ENCODE data around the gene CTNS.

CTNS gene

DNA sequence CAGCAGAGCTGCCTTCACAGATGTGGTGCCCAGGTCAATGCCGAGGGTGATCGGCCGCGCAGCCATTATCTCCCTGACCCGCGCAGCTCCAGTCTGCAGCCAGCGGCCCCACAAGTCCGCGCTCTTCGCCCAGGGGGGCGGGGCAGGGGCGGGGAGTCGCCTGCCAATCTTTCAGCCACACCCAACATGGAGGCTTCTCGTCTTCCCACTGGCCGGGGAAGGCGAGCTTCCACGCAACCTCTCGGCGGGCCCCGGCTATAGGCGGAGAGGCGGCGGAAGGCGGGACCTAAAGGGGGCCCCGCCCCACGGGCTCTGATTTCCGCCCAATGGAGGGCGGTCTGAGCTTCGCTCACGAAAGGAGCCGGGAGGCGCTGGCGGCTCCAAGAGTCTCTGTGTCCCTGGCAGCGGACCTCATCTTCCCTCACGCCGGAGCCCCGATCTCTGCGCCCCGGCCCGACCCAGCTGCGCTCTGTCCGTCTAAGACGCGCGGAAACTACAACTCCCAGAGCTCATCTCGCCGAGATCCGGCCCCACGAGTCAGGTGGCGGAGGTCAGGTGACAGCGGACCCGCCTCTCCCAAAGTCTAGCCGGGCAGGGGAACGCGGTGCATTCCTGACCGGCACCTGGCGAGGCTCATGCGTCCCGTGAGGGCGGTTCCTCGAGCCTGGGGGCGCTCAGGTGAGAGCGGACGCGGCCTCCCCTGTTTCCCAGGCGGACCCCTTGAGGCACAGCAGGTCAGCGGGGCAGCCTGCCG is at the start of gene CTNS, which contains the start of gene SHPK:
Gene CTNS, plus strand, starts transcription at position 607 of the 754 bp plus-strand sequence. CDS start 3,447 bp downstream, outside the sequence.
Gene SHPK, minus strand, starts transcription at position 97 of the 754 bp plus-strand sequence. Its CDS starts 31 bp downstream, at position 66.
- DNase-seq, result peak; percentile 98

DNA sequence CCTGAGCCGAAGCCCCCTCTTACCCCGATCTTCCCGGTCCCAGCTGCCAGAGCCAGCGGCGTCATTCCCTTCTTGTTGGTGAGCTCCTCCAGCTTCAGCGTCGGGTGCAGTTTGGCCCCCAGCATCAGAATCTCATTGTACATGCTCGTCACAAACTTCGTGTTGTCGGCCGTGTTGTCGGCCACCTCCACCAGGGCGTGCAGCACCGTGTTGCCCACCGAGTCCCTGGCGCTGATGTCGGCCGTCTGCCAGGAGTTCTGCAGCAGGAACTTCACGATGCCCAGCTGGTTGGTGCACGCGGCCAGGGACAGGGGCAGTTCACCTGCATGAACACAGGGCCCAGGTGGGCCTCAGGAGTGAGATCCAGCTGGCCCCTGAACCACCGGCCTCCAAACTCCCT is 46.8 kb upstream of the CTNS start:
- DNase-seq, result no peak

DNA sequence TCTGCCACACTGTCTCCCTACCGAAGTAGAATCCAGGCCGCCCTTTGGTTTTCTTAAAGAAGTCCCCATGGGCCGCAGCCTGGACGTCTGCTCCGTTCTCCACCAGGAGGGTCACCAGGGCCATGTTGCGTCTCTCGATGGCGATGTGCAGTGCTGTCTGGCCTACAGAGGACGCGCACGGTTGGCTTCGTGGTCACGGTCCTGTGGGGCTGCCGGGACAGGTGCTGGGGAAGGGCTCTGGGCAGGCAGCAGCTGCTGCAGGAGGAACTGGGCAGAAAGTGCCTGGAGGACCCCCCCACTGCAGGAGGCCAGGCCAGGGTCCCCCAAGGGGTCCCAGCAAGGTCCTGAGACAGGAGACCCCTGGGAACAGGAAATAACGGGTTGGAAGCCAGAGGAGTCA is 46.3 kb upstream of the CTNS start:
- peak; percentile 28 for DNase-seq

DNA sequence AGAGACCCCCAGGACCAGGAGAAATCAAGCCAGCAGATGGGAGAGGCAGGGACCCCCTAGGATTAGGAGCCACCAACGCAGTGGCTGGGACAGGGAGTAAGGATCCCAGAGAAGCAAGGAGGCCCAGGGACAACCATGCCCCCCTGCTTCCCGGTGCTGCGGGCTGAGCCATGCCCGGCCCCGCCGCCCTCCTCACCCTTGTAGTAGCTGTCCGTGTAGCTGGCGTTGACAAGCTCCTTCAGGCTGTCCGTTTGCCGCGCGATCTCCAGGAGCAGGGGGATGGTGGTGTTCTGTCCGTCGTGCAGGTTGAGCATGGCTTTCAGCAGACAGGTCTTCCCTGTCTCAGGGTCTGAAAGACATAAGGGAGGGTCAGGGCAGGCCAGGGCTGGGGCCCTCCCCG is 45.8 kb upstream of the CTNS start:
- DNase-seq, result no peak

DNA sequence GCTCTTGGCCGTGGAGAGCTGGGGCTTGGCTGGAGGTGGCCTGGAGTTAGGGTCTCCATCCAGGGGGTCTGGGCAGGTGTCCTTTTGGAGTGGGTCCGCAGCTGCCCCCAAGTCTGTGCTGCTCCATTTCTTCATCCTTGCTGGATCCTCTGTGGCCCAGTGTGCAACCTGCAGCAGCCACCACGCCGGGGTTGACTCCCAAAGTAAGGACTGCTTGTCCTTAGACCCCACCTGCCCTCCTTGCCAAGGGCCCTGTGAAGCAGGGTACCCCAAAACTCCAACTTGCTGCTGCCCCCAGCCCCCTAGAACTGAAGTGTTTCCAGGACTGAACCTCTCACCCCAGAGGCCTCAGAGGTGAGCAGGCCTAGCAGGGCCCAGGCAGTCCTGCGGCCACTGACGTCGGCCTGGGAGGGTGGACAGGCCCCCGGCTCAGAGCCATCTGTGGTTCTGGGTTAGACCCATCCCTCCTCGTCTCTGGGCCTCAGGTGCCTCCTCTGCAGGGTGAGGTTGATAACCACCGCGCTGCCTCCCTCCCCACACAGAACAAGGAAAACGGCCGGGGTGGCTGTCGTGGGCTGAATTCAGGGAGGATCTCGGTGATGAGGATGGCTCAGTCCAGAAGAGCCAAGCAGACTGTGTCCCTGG is 44.2 kb upstream of the CTNS start:
- peak; percentile 17 for DNase-seq

DNA sequence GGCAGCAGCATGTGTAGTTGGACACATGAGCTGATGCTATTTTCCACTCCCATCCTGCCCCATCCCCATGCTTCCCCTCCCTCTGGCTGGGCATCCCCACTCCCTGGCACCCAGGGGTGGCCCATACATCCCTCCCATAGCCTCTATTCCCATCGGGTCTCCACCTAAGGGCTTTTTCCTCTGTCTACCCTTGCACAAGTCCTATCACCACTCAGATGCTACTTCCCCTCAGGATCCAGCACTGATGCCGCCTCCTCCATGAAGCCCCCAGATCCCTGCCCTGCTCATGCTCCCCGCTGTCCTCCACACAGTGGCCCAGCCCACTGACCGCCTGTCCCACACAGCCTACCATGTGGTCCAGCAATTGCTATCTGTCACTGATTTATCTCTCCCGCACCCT is 43.2 kb upstream of the CTNS start:
- no peak for DNase-seq

DNA sequence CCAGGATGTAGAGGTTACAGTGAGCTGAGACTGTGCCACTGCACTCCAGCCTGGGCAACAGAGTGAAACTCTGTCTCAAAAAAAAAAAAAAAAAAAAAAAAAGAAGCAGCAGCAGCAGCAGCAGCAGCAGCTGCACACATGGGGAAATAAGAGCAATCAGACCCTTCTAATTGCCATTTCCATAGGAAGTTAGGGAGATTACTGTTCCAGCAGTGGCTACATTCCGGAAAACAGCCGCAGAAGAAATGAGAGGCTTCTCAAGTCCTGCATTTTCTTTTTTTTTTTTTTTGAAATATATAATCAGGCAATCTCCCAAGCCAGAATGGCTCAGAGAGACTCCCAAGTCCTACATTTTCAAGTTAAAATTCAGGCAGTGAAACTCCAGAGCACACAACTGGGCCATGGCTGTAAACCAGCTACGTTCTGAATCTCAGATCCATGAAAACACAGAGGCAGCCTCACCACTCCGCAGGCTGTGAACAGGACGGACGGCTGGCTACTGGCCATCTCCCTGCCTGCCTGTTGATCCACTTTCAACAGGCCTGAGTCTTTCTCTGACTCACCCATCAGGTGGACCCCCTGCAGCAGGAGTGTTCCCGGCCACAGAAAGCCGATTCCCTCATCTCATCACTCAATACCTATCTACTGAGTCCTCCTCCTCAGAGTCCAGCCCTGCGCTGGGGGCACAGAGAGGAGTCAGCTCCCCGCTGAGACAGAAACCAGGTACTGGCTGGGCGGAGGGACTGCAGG is 42.3 kb upstream of the CTNS start:
- peak; percentile 56 for DNase-seq

DNA sequence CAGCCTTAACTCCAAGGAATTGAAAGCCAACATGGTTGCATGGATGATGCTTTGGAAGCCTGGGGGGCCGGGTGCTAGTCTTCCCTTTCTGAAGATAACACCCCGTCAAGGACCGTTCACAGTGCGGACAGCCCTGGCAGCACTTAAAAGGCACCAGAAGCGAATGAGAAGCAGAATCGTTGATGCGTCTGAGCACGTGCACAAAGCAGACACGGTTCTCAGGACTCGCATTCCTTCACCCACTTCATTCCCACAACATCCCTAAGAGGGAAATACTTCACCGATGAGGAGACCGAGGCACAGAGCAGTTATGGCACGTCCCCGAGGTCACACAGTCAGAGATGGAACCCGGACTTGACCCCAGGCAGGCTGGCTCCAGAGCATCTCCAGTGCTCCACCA is 41.6 kb upstream of the CTNS start:
- DNase-seq, result no peak

DNA sequence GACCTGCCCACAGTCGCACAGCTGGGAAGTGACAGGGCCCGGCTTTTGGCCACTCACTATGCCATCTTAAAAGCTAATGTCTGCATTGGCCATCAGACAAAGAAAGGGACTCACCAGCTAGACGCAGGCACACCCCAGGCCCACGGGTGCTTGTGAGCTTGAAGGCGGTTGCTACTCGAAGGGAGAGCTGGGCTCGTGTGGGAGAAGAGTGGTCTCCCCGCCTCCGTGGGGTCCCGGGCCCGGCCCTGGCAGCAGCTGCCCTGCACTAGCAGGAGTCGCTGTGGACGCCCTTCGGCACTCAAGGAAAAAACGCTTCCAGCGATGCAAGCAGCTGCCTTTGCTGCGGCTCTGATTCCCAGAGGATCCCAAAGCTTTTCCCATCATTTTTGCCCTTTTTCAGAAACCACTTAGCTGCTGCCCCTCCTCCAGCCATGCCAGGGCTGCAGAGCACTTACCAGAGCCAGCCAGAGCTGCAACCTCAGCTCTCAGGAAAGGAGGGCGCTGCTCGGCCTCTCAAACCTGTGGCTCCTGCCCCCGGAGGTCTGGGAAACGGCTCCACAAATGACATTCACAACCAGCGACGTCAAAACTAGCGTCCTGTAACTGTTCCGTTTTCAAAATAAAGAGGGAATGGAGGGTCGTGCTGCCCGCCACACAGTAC is 39.6 kb upstream of the CTNS start:
- peak; percentile 21 for DNase-seq

DNA sequence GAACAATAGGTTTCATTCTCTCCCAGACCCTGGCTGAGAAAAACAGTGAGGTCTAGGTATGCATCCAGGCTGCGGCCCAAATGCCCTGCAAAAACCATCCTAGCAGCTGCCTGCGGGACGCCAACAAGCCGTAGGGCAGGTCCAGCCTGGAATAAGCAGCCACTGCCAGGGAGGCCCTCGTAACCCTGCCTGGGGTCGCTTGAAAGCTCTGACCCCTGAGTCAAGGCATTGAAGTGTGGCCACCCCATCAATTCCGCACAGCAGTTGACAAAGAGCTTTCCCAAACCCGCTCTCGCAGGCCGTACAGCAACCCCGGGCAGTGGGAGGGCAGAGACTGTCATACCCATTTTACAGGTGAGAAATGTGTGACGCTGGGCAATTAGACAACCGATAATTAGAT is 38.5 kb upstream of the CTNS start:
- no peak for DNase-seq

DNA sequence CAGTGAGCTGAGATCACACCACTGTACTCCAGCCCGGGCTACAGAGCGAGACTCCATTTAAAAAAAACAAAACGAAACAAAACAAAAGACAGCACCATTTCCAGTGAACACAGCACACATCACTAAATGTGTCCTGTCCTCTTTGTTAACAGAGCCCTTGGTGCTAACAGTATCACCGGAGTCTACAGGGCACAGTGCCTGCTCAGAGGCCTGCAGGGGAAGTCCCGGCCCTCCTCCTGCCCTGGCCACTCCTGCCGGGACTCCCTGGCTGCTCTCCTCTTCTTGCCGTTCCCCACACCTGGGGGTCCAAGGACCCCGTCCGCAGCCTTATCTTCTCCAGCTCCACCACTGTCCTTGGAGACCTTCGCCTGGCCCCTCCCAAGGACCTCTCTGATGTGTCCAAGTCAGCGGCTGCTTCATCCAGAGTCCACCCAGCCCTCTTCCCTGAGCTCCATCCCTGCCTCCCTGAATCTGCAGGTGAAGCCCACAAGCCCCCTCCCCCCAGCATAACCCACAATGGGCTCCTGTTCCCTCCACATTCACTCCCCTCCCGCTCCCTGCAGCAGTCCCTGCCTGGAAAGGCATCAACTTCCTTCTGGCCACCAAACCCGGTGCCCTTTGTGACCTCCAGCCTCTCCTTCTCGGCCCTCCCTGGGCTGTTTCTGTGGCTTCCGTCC is 35.9 kb upstream of the CTNS start:
- DNase-seq, result no peak

DNA sequence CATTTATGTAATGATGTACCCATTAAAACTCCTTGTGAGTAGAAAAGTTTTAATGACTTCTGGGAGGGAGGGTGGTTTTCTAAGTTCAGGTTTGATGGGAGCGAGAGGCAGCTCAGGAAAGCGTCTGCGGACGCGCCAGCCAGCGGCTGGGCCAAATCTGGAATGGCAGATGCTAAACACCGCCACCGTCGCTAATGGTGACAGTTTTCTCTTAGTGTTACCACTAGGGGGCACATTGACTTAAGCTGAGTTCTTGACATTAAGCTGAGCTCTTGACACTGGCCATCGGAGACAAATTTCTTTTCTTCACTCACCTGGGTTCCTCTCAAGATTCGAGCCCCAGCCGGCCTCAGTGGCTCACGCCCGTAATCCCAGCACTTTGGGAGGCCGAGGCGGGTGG is 34.1 kb upstream of the CTNS start:
- peak; percentile 16 for DNase-seq

DNA sequence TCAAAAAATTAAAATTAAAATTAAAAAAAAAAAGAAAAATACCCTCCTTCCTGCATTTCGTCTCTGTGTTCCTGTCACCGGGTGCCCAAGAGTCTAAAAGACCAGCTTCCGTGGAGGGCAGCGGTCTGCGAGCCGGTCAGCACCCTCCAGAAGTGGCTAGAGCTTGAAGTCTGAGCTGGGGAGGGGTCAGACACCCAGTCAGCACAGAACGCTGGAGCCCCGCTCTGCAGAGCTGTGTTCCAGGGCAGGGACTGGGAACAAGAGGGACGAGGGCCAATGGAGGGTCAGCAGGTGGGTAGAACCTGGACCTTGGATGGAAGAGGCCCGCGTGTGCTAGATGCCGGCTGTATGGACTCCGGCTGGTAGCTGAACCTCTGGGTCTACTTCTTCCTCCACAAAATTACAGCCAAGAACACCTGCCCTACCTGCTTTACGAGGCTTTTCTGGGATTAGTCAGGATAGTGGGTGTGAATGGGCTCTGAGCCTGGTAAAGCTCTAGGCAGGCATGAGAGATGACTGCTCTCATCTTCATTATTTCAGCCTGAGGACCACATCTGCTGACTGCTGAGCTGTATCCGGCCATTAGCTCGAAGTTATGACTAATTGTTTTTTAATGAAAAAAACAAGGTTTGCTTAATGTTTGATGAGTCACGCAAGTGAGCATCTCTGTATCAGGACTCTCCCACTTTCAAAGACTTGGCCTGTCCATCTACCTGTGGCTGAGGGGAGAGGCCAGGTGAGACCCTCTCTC is 33.3 kb upstream of the CTNS start:
- DNase-seq, result no peak

DNA sequence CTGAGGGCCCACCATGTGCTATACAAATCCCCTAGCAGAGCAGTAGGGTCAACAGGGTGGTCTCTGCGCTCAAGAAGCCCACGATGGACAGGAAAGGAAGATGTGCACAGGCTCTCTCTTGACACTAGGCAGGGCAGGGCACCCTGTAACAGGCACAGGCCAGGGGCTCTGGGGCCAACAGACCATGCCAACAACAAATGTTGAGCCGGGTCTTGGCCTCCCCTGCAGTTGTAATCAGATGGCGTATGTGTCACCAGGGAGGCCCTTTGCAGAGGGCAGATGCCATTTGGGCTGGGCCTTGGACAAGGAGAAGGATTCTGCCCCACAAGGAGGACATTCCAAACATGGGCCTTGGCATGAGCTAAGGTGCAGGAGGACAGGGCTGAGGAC is 32.7 kb upstream of the CTNS start:
- no peak for DNase-seq

DNA sequence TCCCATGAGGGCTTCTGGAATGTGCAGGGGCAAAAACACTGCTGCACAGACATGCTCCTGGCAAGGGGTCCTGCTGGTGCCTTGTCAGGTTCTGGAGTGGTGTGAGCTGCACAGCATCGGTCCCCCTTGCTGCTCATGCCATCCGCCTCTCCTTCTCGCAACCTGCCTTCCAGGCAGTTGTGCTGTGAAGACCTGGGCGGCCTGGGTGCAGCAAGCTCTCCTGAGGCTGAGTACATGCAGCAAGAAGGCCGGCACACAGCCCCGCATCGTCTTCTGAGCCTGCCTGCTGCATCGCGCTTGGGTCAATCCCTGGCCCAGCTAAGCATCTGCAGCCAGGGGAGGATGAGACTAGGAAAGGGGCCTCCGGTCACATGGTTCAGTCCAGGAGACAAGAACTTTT is 26.9 kb upstream of the CTNS start:
- no peak for DNase-seq

DNA sequence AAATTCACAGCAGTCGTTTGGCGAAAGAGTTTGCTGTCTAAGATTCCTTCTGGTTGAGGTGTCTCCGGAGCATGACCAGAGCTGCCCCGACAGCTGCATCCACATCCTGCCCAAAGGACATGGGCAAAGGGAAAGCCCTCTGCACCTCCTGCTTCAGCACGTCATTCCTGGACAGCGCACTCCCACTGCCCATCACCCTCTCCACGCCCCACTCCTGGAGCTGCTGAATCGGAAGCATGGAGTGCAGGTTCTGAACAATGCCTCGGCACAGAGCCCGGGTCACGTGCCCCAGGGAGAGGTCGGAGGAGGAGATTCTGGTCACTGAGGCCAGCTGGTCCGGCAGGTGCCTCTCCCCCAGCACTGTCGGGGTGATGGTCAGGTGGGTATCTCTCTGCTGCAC is 26.0 kb upstream of the CTNS start:
- DNase-seq, result no peak

DNA sequence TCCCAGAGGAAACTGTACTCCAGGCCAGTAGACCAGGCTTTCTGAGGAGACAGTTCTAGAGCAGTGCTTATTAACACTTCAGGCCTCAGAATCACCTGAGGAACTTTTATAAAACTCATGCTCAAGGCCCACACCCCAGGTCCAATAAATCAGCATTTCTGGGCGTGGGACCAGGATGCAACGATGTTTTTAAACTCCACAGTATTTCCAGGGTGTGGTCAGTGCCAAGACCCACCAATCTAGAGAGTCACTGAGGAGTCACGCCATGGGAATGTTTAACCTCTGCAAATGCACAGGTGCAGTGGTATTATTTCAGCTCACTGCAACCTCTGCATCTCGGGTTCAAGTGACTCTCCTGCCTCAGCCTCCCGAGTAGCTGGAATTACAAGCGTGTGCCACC is 23.4 kb upstream of the CTNS start:
- DNase-seq, result no peak

DNA sequence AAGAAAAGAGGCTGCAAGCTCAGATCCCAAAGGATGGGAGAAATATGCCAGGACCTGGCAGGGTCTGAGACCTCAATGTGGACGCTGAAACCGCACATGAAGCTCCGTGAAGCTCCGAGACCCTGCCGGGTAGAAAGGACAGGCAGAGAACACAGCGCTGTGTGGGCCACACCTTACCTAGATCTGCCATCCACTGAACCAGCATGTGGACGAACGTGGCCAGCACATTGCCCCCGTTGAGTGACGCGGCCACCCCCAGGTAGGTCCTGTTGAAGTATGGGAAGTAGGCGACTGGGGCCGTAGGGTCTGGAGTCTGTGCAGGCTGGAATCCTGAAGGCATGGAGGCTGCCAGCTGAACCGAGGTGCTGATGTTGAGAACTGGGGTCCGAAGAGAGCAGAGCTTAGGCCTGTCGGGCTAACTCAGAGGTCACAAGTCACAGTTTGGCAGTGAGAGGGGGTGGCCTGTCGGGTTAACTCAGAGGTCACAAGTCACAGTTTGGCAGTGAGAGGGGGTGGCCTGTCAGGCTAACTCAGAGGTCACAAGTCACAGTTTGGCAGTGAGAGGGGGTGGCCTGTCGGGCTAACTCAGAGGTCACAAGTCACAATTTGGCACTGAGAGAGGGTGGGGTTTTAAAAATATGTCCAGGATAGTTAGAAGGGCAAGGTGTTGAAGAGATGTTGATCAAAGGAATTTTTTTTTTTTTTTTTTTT is 21.2 kb upstream of the CTNS start:
- no peak for DNase-seq

DNA sequence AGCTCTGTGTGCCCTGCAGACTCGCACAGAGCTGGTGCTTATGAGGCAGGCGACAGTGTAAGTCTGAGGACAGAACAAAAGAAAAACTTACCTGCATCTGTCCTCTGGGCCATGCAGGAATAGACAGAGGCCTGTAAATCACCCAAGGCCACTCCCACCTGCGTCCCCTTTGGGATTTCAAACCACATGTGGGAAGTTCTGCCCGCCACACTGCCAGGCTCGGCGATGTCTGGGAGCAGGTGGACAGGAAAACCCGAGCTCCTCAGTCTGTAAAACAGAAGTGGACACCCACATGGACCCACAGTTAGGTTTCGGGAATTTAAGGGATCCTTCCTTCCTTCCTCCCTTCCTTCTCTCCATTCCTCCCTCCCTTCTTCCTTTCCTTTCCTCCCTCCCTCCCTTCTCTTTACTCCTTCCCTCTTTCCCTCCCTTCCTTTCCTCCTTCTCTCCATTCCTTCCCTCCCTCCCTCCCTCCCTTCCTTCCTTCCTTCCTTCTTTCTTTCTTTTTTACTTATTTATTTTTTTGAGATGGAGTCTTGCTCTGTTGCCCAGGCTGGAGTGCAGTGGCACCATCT is 15.3 kb upstream of the CTNS start:
- no peak for DNase-seq

DNA sequence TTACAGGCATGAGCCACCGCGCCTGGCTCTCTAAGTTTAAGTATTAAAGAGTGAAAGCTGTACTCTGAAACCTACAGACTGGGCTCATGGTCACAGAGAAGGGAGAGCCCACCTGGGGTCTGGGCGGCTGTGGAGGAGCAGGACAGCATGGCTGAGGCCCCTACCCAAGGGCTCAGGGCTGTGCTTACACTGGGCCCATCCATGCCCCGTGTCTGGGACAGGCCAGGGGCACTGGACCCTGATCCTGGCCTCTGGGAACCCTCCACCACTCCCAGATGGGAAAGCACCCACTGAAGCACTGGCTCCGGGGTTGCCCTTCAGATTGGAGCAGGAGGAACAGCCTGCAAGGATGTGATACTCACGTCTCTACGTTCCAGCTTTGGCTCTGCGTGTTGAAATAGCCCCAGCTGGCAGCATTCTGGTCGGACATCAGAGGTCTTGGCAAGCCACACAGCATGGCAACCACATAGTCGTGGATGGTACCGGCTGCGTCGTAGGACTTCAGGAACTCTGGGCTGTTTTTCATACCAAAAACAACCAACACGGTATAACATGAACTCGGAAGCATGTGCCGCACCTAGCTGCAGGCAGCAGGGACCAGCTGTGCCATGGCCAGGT is 13.5 kb upstream of the CTNS start:
- DNase-seq, result no peak

All from femur (tissue), 1 donor.